ENCODE results near the gene ORC5.

DNA sequence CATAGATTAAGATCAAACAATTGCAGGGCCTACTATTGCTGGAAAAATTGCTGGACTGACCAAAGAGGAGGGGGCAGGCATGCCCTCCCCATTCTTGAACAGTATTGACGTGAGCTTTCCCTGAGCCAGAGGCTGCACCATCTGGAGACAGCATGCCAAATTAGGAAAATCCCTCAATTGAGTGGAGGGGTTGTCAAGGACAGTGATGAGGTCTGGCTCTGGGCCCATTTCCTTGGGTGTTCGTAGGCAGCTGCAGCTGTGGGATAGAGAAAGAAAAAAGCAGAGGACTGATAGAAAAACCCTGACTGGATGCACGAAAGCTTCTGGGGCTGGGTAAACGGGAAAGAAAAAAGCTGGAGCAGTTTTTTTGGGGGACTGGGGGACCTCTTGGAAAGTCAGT lies 22.8 kb upstream of the ORC5 start:
- TF ChIP-seq, protein P1, sequence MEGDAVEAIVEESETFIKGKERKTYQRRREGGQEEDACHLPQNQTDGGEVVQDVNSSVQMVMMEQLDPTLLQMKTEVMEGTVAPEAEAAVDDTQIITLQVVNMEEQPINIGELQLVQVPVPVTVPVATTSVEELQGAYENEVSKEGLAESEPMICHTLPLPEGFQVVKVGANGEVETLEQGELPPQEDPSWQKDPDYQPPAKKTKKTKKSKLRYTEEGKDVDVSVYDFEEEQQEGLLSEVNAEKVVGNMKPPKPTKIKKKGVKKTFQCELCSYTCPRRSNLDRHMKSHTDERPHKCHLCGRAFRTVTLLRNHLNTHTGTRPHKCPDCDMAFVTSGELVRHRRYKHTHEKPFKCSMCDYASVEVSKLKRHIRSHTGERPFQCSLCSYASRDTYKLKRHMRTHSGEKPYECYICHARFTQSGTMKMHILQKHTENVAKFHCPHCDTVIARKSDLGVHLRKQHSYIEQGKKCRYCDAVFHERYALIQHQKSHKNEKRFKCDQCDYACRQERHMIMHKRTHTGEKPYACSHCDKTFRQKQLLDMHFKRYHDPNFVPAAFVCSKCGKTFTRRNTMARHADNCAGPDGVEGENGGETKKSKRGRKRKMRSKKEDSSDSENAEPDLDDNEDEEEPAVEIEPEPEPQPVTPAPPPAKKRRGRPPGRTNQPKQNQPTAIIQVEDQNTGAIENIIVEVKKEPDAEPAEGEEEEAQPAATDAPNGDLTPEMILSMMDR (IDR thresholded peaks at IDR 0.05; ENCODE audit: insufficient read depth, low read depth, low read length) = no peak
- TF ChIP-seq EZH2 (IDR thresholded peaks at IDR 0.05; ENCODE audit: insufficient read depth, low read length) = no peak
